HepG2 (cell line): ENCODE results near the gene DOK4. TPM values are rescaled to one million over a fixed set of nuclear protein-coding genes. Genes with fewer than 3 reads are reported as not detected.
A peak's percentile ranks its signal among the peaks of the same experiment; 100 is the strongest.

Experiments
- CSRNP2 ChIP-seq: sonication (generic); formaldehyde crosslinking; conservative IDR thresholded peaks from 2 replicates; pipeline ENCODE4 v1.8.0; 2022; ENCODE audit warnings: low read depth, missing genetic modification reagents
- GATA4 ChIP-seq: sonication (generic); IDR thresholded peaks from 2 replicates; pipeline ENCODE4 v1.6.1; 2016; ENCODE audit warnings: antibody characterized with exemption, low read depth, borderline replicate concordance
- GPBP1L1 ChIP-seq: sonication (generic); formaldehyde crosslinking; IDR thresholded peaks from 2 replicates; pipeline ENCODE4 v1.5.0; 2020; ENCODE audit warnings: mild to moderate bottlenecking, missing genetic modification reagents
- NFKB2 ChIP-seq: sonication (generic); formaldehyde crosslinking; IDR thresholded peaks from 2 replicates; pipeline ENCODE4 v1.4.0; 2020; ENCODE audit warnings: missing genetic modification reagents, borderline replicate concordance
- PRPF4 ChIP-seq: fragments of 200-400 bp; formaldehyde crosslinking; IDR thresholded peaks from 2 replicates; pipeline ENCODE4 v1.6.1; 2016; ENCODE audit warnings: low read length, low read depth; ENCODE audit not compliant: poor library complexity, severe bottlenecking
- RXRB ChIP-seq: IDR thresholded peaks from 2 replicates; pipeline ENCODE4 v1.6.1; 2016; ENCODE audit warnings: borderline replicate concordance, missing genetic modification reagents, missing compliant biosample characterization
- SCMH1 ChIP-seq: sonication (generic); formaldehyde crosslinking; IDR thresholded peaks from 2 replicates; pipeline ENCODE4 v1.9.0; 2021; ENCODE audit warnings: missing genetic modification reagents, mild to moderate bottlenecking, borderline replicate concordance
- TBL1XR1 ChIP-seq: fragments of 150-350 bp; IDR thresholded peaks from 2 replicates; pipeline ENCODE4 v1.6.1; 2014; ENCODE audit warnings: borderline replicate concordance, low read length; ENCODE audit not compliant: partially characterized antibody
- TEAD3 ChIP-seq: optimal IDR thresholded peaks from 2 replicates; pipeline ENCODE3; 2016; ENCODE audit warnings: borderline replicate concordance
- ZBTB20 ChIP-seq: sonication (generic); formaldehyde crosslinking; IDR thresholded peaks from 2 replicates; pipeline ENCODE4 v1.8.1; 2023; ENCODE audit warnings: missing genetic modification reagents, low read depth, mild to moderate bottlenecking, borderline replicate concordance
- ZBTB42 ChIP-seq: sonication (generic); formaldehyde crosslinking; IDR thresholded peaks from 2 replicates; pipeline ENCODE4 v1.5.0; 2020; ENCODE audit warnings: mild to moderate bottlenecking, missing genetic modification reagents
- ZFY ChIP-seq: sonication (generic); formaldehyde crosslinking; IDR thresholded peaks from 2 replicates; pipeline ENCODE4 v1.4.0; 2020; ENCODE audit warnings: missing genetic modification reagents
- ZMYM2 ChIP-seq: sonication (generic); formaldehyde crosslinking; IDR thresholded peaks from 2 replicates; pipeline ENCODE4 v1.8.0; 2022; ENCODE audit warnings: mild to moderate bottlenecking, missing genetic modification reagents
- ZNF33A ChIP-seq: sonication (generic); formaldehyde crosslinking; IDR thresholded peaks from 2 replicates; pipeline ENCODE4 v1.5.1; 2020; ENCODE audit warnings: missing genetic modification reagents, mild to moderate bottlenecking, moderate library complexity, borderline replicate concordance
- ZNF431 ChIP-seq: sonication (generic); formaldehyde crosslinking; IDR thresholded peaks from 2 replicates; pipeline ENCODE4 v1.9.0; 2022; ENCODE audit warnings: missing genetic modification reagents, low read depth, mild to moderate bottlenecking, borderline replicate concordance
- ZNF552 ChIP-seq: sonication (generic); formaldehyde crosslinking; IDR thresholded peaks from 2 replicates; pipeline ENCODE4 v1.9.0; 2022; ENCODE audit warnings: missing genetic modification reagents, mild to moderate bottlenecking, borderline replicate concordance
- ZNF569 ChIP-seq: sonication (generic); formaldehyde crosslinking; IDR thresholded peaks from 2 replicates; pipeline ENCODE4 v1.5.0; 2020; ENCODE audit warnings: mild to moderate bottlenecking, missing genetic modification reagents, moderate library complexity, borderline replicate concordance
- ZNF598 ChIP-seq: sonication (generic); formaldehyde crosslinking; IDR thresholded peaks from 2 replicates; pipeline ENCODE4 v1.5.1; 2020; ENCODE audit warnings: mild to moderate bottlenecking, missing genetic modification reagents, borderline replicate concordance
- polyA plus RNA-seq, 8 experiments: library from polyadenylated mRNA; depleted of rRNA in 3 of 8; stranded (reverse) in 7 of 8; unstranded in 1 of 8; fragments of >200 nt; fragmentation: Illumina TruSeq in 4 of 8; extraction: Trizol in 4 of 8; gene quantifications; 2 replicates each; pipeline versions ENCODE4 v1.2.1 to v1.2.3, GENCODE V29; 2011 to 2016; ENCODE audit warnings: low read depth in 4 of 8, missing spikeins in 1 of 8, mixed read lengths in 1 of 8; ENCODE audit not compliant: insufficient read depth in 1 of 8
- total RNA-seq, 5 experiments: library from RNA; depleted of rRNA; stranded (reverse); fragments of >200 nt; fragmentation: Illumina TruSeq; extraction: Trizol; gene quantifications; 2 replicates each; pipeline ENCODE4 v1.2.3, GENCODE V29; 2016; ENCODE audit warnings: low read depth in 1 of 5
- TF ChIP-seq, protein P1 (sequence below): sonication (generic); formaldehyde crosslinking; IDR thresholded peaks from 2 replicates; pipeline ENCODE4 v1.4.0; 2020; ENCODE audit warnings: missing genetic modification reagents
- TF ChIP-seq, protein P2 (sequence below): sonication (generic); formaldehyde crosslinking; IDR thresholded peaks from 2 replicates; pipeline ENCODE4 v1.5.1; 2020; ENCODE audit warnings: missing genetic modification reagents, mild to moderate bottlenecking, borderline replicate concordance
- TF ChIP-seq, protein P3 (sequence below): sonication (generic); formaldehyde crosslinking; IDR thresholded peaks from 2 replicates; pipeline ENCODE4 v1.4.0; 2020; ENCODE audit warnings: missing genetic modification reagents

DOK4 gene
- total and polyA plus RNA-seq, 2 of the 13 experiments (the other 11 are each of a cell fraction or from before 2014, with no cell fraction given), result 52.7 to 70.0 TPM

DNA sequence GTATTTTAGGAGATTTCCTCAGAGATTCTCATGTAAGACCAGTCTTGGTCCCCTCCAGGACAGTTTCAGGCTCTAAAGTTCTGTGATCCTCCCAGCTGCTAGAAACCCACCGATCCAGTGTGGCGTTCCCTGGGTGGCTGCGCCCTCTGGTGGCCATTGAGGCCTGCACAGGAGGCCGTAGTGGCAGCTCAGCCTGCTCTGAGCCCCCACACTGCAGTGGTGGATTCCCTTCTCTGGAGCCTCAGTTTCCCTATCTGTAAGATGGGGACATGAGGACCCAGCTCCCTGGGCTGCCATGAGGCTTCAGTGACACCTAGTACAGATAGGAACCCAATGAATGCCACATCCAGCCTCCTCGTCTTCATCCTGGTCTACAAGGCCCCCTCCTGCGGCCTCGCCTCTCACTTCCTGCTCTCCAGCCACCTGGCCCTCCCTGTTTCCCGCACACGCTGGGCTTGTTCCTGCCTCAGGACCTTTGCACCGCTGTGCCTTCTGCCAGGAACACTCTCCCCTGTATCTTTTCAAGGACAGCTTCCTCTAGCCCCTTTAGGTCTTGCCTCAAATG lies 33.6 kb upstream of the DOK4 start (continued):
- TF ChIP-seq ZNF431 (CRISPR knock-in tag), result 0 out of 2 replicates have a peak, but pooled peaks have one; percentile 40
- TF ChIP-seq TEAD3 (CRISPR knock-in tag), result peak; percentile 55
- no peak for TF ChIP-seq SCMH1
- no peak for TF ChIP-seq GATA4
- peak; percentile 43; the same call in 1 of the 2 replicates for TF ChIP-seq NFKB2 (CRISPR knock-in tag)
- no peak for TF ChIP-seq ZBTB20 (CRISPR knock-in tag)
- TF ChIP-seq RXRB, result peak; percentile 29; the same call in 1 of the 2 replicates
- no peak for TF ChIP-seq PRPF4
- no peak for TF ChIP-seq ZBTB42 (CRISPR knock-in tag)
- 0 out of 2 replicates have a peak, but pooled peaks have one; percentile 33 for TF ChIP-seq ZNF598
- no peak for TF ChIP-seq ZNF569
- TF ChIP-seq ZNF33A (CRISPR knock-in tag), result no peak
- TF ChIP-seq, protein P1, sequence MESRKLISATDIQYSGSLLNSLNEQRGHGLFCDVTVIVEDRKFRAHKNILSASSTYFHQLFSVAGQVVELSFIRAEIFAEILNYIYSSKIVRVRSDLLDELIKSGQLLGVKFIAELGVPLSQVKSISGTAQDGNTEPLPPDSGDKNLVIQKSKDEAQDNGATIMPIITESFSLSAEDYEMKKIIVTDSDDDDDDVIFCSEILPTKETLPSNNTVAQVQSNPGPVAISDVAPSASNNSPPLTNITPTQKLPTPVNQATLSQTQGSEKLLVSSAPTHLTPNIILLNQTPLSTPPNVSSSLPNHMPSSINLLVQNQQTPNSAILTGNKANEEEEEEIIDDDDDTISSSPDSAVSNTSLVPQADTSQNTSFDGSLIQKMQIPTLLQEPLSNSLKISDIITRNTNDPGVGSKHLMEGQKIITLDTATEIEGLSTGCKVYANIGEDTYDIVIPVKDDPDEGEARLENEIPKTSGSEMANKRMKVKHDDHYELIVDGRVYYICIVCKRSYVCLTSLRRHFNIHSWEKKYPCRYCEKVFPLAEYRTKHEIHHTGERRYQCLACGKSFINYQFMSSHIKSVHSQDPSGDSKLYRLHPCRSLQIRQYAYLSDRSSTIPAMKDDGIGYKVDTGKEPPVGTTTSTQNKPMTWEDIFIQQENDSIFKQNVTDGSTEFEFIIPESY (CRISPR knock-in tag), result peak; percentile 55
- peak; percentile 48; the same call in 1 of the 2 replicates for TF ChIP-seq ZMYM2 (CRISPR knock-in tag)
- TF ChIP-seq CSRNP2 (CRISPR knock-in tag), result no peak
- no peak for TF ChIP-seq TBL1XR1
- TF ChIP-seq ZFY (CRISPR knock-in tag), result peak; percentile 44; the same call in 1 of the 2 replicates
- TF ChIP-seq, protein P2, sequence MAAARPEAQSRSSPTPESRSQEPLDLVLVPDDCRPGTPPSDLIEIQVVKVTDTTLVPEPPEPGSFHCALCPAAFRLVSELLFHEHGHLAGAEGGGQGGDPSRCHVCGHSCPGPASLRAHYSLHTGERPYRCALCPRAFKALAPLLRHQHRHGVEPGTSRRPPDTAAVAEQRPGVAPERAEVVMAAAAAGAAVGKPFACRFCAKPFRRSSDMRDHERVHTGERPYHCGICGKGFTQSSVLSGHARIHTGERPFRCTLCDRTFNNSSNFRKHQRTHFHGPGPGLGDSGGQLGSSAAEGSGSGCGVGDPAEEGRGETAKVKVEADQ (CRISPR knock-in tag), result 0 out of 2 replicates have a peak, but pooled peaks have one; percentile 8
- TF ChIP-seq GPBP1L1, result no peak
- TF ChIP-seq, protein P3, sequence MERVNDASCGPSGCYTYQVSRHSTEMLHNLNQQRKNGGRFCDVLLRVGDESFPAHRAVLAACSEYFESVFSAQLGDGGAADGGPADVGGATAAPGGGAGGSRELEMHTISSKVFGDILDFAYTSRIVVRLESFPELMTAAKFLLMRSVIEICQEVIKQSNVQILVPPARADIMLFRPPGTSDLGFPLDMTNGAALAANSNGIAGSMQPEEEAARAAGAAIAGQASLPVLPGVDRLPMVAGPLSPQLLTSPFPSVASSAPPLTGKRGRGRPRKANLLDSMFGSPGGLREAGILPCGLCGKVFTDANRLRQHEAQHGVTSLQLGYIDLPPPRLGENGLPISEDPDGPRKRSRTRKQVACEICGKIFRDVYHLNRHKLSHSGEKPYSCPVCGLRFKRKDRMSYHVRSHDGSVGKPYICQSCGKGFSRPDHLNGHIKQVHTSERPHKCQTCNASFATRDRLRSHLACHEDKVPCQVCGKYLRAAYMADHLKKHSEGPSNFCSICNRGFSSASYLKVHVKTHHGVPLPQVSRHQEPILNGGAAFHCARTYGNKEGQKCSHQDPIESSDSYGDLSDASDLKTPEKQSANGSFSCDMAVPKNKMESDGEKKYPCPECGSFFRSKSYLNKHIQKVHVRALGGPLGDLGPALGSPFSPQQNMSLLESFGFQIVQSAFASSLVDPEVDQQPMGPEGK, result peak; percentile 84
- TF ChIP-seq ZNF552 (CRISPR knock-in tag), result no peak
